Measurements from ENCODE around the gene WDR90. TPM values are rescaled to one million over a fixed set of nuclear protein-coding genes. Genes with fewer than 3 reads are reported as not detected.

The WDR90 gene
- polyA plus RNA-seq, 1 donor from 2014 or later: 32.1 TPM

DNA sequence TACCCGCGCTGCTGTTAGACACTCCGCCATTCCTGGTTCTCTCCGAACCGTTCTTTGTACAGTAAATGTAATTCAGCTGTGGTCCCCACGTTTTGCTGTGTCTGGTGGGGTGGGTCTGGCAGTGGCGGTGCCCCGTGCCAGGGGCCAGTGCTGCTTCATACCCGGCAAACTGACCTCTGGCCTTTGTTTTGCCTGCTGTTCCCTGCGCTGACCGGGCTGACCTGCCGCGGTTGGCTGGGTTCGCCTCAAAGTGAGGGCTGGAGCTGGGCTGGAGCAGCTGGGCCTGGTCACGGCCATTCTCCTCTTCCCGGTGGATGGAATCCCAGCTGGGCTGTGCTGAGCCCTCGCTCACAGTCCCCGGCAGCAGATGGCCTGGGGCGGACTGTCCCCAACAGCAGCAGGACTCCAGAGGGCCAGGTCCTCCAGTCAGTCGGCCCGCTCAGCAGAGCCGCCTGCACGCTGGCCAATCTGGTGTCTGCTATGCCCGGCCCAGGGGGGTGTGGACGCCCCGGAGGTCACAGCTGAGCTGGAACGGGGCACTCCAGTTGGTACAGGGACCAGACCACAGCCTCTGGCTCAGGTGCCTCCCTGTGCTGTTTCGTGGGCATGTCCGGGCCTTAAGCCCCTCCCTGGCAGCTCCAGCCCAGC, 19.9 kb upstream of the WDR90 start:
- H3K27ac ChIP-seq (ENCODE audit: low read length): no peak overlapping the region
- H3K36me3 ChIP-seq (ENCODE audit: insufficient read depth, low read length): no peaks in the 10 kb centered on the region

GRCh38 chr16:629833-630248, 19.3 kb upstream of the WDR90 start:
- no peaks in the 10 kb centered on the region for H3K9me2 ChIP-seq (ENCODE audit: insufficient read depth, low read length)
- H3K9me3 ChIP-seq (ENCODE audit: low read length): no peaks in the 10 kb centered on the region
- H3K4me2 ChIP-seq (ENCODE audit: low read length): no peak overlapping the region
- H3K9ac ChIP-seq (ENCODE audit: low read length): no peak overlapping the region
- no peak overlapping the region for H3K27ac ChIP-seq (ENCODE audit: low read length)
- no peak overlapping the region for H3K4me3 ChIP-seq (ENCODE audit: low read length)
- H3K27me3 ChIP-seq (ENCODE audit: insufficient read depth, low read depth, low read length): no peaks in the 10 kb centered on the region
- H4K20me1 ChIP-seq (ENCODE audit: insufficient read depth): no peaks in the 10 kb centered on the region
- no peaks in the 10 kb centered on the region for H3K36me3 ChIP-seq (ENCODE audit: insufficient read depth, low read length)
- no peak overlapping the region for H2AFZ ChIP-seq (ENCODE audit: low read depth, low read length)
- H3K79me2 ChIP-seq (replicated peaks; ENCODE audit: insufficient read depth, low read length): no peaks in the 10 kb centered on the region
- H3F3A ChIP-seq (ENCODE audit: insufficient read depth, low read length, poor library complexity, severe bottlenecking): no peaks in the 10 kb centered on the region
- TF ChIP-seq REST (IDR thresholded peaks at IDR 0.05; ENCODE audit: borderline replicate concordance) (no peak), RAD21 (conservative IDR thresholded peaks at IDR 0.05) (no peak), EZH2 (IDR thresholded peaks at IDR 0.05; ENCODE audit: borderline replicate concordance, insufficient read depth, low read length, poor library complexity, severe bottlenecking) (no peak), MXI1 (conservative IDR thresholded peaks at IDR 0.05; ENCODE audit: poor library complexity, severe bottlenecking) (no peak), POLR2AphosphoS5 (IDR thresholded peaks at IDR 0.05) (no peak), SMC3 (conservative IDR thresholded peaks at IDR 0.05; ENCODE audit: poor library complexity) (no peak), TAF1 (IDR thresholded peaks at IDR 0.05; ENCODE audit: low read depth) (no peak), EP300 (conservative IDR thresholded peaks at IDR 0.05; ENCODE audit: poor library complexity, severe bottlenecking) (no peak)

More for the DNA sequence above, 19.9 kb upstream of the WDR90 start:
- Histone ChIP-seq H3K4me2 (ENCODE audit: low read length) (no peak overlapping the region), H3K79me2 (replicated peaks; ENCODE audit: insufficient read depth, low read length) (no peaks in the 10 kb centered on the region), H3K27me3 (ENCODE audit: insufficient read depth, low read depth, low read length) (no peaks in the 10 kb centered on the region), H3K9me2 (ENCODE audit: insufficient read depth, low read length) (no peaks in the 10 kb centered on the region), H2AFZ (ENCODE audit: low read depth, low read length) (no peak overlapping the region), H3K9ac (ENCODE audit: low read length) (no peak overlapping the region), H3F3A (ENCODE audit: insufficient read depth, low read length, poor library complexity, severe bottlenecking) (no peaks in the 10 kb centered on the region), H3K4me3 (ENCODE audit: low read length) (no peak overlapping the region), H3K9me3 (ENCODE audit: low read length) (no peaks in the 10 kb centered on the region), H4K20me1 (ENCODE audit: insufficient read depth) (no peaks in the 10 kb centered on the region)
- TF ChIP-seq TAF1 (IDR thresholded peaks at IDR 0.05; ENCODE audit: low read depth) (no peak), SMC3 (conservative IDR thresholded peaks at IDR 0.05; ENCODE audit: poor library complexity) (no peak), POLR2AphosphoS5 (IDR thresholded peaks at IDR 0.05) (no peak), EZH2 (IDR thresholded peaks at IDR 0.05; ENCODE audit: borderline replicate concordance, insufficient read depth, low read length, poor library complexity, severe bottlenecking) (no peak), RAD21 (conservative IDR thresholded peaks at IDR 0.05) (no peak), REST (IDR thresholded peaks at IDR 0.05; ENCODE audit: borderline replicate concordance) (no peak), EP300 (conservative IDR thresholded peaks at IDR 0.05; ENCODE audit: poor library complexity, severe bottlenecking) (no peak), MXI1 (conservative IDR thresholded peaks at IDR 0.05; ENCODE audit: poor library complexity, severe bottlenecking) (no peak)
- TF ChIP-seq, protein P1, sequence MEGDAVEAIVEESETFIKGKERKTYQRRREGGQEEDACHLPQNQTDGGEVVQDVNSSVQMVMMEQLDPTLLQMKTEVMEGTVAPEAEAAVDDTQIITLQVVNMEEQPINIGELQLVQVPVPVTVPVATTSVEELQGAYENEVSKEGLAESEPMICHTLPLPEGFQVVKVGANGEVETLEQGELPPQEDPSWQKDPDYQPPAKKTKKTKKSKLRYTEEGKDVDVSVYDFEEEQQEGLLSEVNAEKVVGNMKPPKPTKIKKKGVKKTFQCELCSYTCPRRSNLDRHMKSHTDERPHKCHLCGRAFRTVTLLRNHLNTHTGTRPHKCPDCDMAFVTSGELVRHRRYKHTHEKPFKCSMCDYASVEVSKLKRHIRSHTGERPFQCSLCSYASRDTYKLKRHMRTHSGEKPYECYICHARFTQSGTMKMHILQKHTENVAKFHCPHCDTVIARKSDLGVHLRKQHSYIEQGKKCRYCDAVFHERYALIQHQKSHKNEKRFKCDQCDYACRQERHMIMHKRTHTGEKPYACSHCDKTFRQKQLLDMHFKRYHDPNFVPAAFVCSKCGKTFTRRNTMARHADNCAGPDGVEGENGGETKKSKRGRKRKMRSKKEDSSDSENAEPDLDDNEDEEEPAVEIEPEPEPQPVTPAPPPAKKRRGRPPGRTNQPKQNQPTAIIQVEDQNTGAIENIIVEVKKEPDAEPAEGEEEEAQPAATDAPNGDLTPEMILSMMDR (IDR thresholded peaks at IDR 0.05; ENCODE audit: poor library complexity, severe bottlenecking): no peak

Data from neural cell (in vitro differentiated cells).